HG03108 (cell line): ENCODE data around the gene ABCG2.
"Not testable (repeated sequence)": the region's sequence is repeated elsewhere in the genome, so short reads cannot be mapped to it uniquely, and the experiment has no call there.

ENCODE experiments used
- ATAC-seq: cut with Tn5 transposase; IDR thresholded peaks from one replicate; pipeline ENCODE4 v1.9.1; 2021; ENCODE audit warnings: moderate library complexity; ENCODE audit not compliant: unreplicated experiment

The ABCG2 gene

GRCh38 chr4:88169298-88169697 lies 10.9 kb upstream of the ABCG2 start:
- no peak for ATAC-seq

- no peak for ATAC-seq
Observed at GRCh38 chr4:88166608-88167007, 8.2 kb upstream of the ABCG2 start.

GRCh38 chr4:88163336-88163735 lies 4.9 kb upstream of the ABCG2 start:
- ATAC-seq = no peak

GRCh38 chr4:88162626-88163025 lies 4.2 kb upstream of the ABCG2 start:
- no peak for ATAC-seq

GRCh38 chr4:88159229-88159725 lies 838 bp upstream of the ABCG2 start:
- peak; percentile 39 for ATAC-seq

- ATAC-seq = peak; percentile 31
Observed at GRCh38 chr4:88158038-88158488, 376 bp downstream of the ABCG2 start.

- not testable (repeated sequence) for ATAC-seq
Observed at GRCh38 chr4:88152331-88152730, 6.1 kb downstream of the ABCG2 start.

GRCh38 chr4:88148560-88148959 lies 9.9 kb downstream of the ABCG2 start:
- no peak for ATAC-seq

GRCh38 chr4:88147799-88148217 lies 10.6 kb downstream of the ABCG2 start:
- ATAC-seq = no peak

GRCh38 chr4:88146891-88147290 lies 11.5 kb downstream of the ABCG2 start:
- ATAC-seq = no peak

GRCh38 chr4:88144866-88145300 lies 13.6 kb downstream of the ABCG2 start:
- no peak for ATAC-seq

GRCh38 chr4:88144048-88144447 lies 14.4 kb downstream of the ABCG2 start:
- ATAC-seq = no peak

- ATAC-seq = no peak
Observed at GRCh38 chr4:88143504-88143903, 14.9 kb downstream of the ABCG2 start.

- ATAC-seq = no peak
Observed at GRCh38 chr4:88138561-88138960, 19.9 kb downstream of the ABCG2 start.

GRCh38 chr4:88137112-88137511 lies 21.3 kb downstream of the ABCG2 start:
- no peak for ATAC-seq

GRCh38 chr4:88136249-88136648 lies 22.2 kb downstream of the ABCG2 start:
- ATAC-seq = no peak

GRCh38 chr4:88135356-88135663 lies 23.1 kb downstream of the ABCG2 start:
- ATAC-seq = no peak

GRCh38 chr4:88134536-88135355 lies 23.7 kb downstream of the ABCG2 start:
- no peak for ATAC-seq

GRCh38 chr4:88134111-88134510 lies 24.3 kb downstream of the ABCG2 start:
- ATAC-seq = no peak

- no peak for ATAC-seq
Observed at GRCh38 chr4:88130544-88131305, 27.7 kb downstream of the ABCG2 start.

- no peak for ATAC-seq
Observed at GRCh38 chr4:88130003-88130402, 28.4 kb downstream of the ABCG2 start.

- ATAC-seq = not testable (repeated sequence)
Observed at GRCh38 chr4:88122260-88122659, 36.2 kb downstream of the ABCG2 start.
